C4-2B (cell line): ENCODE results near the gene LAMC3.

Source experiments
- CTCF ChIP-seq: fragments of 450-650 bp; conservative IDR thresholded peaks from 2 replicates; pipeline ENCODE4 v1.5.1; 2017; ENCODE audit warnings: mild to moderate bottlenecking
- ZFX ChIP-seq: fragments of 450-650 bp; IDR thresholded peaks from 2 replicates; pipeline ENCODE4 v1.6.1; 2017

GRCh38 chr9:131035548-131035947, 26.6 kb downstream of the LAMC3 start:
- TF ChIP-seq CTCF = no peak
- TF ChIP-seq ZFX = no peak
